ENCODE results near the gene TRNT1. TPM values are rescaled to one million over a fixed set of nuclear protein-coding genes. Genes with fewer than 3 reads are reported as not detected.
A peak's percentile ranks its signal among the peaks of the same experiment; 100 is the strongest.

The TRNT1 gene
- total and polyA plus RNA-seq, 2 experiments from 2014 or later, result 33.9 to 36.4 TPM

DNA sequence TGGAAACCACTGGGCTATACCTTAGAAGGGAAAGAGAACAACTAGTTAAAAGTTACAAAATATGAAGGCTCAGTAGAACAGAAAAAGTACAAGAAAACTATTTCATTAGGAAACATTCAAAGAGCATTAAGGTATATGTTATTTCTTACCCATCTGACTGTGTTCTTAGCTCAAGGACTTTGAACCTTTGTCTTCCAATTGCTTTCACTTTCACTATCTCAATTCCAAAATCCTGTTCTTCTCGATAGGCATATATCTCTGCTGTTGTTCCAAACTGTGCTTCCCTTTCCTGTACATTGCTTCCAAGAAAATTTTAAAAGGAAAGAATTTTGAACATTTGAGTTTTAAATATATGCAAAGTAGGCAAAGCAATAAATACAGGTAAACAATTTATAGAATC lies 45.9 kb downstream of the TRNT1 start (continued):
- TF ChIP-seq, protein P1, sequence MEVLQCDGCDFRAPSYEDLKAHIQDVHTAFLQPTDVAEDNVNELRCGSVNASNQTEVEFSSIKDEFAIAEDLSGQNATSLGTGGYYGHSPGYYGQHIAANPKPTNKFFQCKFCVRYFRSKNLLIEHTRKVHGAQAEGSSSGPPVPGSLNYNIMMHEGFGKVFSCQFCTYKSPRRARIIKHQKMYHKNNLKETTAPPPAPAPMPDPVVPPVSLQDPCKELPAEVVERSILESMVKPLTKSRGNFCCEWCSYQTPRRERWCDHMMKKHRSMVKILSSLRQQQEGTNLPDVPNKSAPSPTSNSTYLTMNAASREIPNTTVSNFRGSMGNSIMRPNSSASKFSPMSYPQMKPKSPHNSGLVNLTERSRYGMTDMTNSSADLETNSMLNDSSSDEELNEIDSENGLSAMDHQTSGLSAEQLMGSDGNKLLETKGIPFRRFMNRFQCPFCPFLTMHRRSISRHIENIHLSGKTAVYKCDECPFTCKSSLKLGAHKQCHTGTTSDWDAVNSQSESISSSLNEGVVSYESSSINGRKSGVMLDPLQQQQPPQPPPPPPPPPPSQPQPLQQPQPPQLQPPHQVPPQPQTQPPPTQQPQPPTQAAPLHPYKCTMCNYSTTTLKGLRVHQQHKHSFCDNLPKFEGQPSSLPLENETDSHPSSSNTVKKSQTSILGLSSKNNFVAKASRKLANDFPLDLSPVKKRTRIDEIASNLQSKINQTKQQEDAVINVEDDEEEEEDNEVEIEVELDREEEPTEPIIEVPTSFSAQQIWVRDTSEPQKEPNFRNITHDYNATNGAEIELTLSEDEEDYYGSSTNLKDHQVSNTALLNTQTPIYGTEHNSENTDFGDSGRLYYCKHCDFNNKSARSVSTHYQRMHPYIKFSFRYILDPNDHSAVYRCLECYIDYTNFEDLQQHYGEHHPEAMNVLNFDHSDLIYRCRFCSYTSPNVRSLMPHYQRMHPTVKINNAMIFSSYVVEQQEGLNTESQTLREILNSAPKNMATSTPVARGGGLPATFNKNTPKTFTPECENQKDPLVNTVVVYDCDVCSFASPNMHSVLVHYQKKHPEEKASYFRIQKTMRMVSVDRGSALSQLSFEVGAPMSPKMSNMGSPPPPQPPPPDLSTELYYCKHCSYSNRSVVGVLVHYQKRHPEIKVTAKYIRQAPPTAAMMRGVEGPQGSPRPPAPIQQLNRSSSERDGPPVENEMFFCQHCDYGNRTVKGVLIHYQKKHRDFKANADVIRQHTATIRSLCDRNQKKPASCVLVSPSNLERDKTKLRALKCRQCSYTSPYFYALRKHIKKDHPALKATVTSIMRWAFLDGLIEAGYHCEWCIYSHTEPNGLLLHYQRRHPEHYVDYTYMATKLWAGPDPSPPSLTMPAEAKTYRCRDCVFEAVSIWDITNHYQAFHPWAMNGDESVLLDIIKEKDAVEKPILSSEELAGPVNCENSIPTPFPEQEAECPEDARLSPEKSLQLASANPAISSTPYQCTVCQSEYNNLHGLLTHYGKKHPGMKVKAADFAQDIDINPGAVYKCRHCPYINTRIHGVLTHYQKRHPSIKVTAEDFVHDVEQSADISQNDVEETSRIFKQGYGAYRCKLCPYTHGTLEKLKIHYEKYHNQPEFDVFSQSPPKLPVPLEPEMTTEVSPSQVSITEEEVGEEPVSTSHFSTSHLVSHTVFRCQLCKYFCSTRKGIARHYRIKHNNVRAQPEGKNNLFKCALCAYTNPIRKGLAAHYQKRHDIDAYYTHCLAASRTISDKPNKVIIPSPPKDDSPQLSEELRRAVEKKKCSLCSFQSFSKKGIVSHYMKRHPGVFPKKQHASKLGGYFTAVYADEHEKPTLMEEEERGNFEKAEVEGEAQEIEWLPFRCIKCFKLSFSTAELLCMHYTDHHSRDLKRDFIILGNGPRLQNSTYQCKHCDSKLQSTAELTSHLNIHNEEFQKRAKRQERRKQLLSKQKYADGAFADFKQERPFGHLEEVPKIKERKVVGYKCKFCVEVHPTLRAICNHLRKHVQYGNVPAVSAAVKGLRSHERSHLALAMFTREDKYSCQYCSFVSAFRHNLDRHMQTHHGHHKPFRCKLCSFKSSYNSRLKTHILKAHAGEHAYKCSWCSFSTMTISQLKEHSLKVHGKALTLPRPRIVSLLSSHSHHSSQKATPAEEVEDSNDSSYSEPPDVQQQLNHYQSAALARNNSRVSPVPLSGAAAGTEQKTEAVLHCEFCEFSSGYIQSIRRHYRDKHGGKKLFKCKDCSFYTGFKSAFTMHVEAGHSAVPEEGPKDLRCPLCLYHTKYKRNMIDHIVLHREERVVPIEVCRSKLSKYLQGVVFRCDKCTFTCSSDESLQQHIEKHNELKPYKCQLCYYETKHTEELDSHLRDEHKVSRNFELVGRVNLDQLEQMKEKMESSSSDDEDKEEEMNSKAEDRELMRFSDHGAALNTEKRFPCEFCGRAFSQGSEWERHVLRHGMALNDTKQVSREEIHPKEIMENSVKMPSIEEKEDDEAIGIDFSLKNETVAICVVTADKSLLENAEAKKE (CRISPR knock-in tag; IDR thresholded peaks at IDR 0.05), result no peak
- TF ChIP-seq, protein P2, sequence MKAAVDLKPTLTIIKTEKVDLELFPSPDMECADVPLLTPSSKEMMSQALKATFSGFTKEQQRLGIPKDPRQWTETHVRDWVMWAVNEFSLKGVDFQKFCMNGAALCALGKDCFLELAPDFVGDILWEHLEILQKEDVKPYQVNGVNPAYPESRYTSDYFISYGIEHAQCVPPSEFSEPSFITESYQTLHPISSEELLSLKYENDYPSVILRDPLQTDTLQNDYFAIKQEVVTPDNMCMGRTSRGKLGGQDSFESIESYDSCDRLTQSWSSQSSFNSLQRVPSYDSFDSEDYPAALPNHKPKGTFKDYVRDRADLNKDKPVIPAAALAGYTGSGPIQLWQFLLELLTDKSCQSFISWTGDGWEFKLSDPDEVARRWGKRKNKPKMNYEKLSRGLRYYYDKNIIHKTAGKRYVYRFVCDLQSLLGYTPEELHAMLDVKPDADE (IDR thresholded peaks at IDR 0.05), result no peak
- no peak for TF ChIP-seq JUNB (IDR thresholded peaks at IDR 0.05; ENCODE audit: unreplicated experiment)

DNA sequence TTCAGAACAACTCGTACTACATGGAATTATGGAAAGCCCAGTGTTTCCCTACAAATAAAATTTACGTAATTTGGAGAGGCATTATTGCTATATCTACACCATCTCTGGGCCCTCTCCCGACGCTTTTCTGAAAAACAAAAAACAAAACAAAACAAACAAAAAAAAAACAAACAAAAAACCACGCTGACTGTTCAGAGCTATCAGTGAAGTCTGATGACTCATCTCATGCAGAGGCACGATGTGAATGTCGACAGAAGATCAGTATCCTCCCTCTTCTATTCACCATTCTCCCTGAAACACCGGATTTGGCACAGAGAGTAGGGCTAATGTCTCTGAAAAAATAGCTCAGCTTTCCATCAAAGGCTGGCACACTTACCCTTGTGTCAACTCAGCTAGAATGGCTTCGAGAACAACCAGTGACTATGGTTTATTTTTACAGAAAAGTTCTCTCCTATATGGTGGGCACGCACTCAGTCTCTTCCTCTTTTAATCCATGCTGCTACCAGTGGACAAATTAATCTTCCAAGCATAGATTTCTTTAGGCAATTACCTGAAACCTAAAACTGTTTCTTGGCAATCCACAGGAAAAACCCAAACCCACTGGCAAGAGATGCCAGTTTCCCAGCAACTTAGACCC lies 51.2 kb downstream of the TRNT1 start:
- DNase-seq (ENCODE audit: low spot score), result no peak
- Histone ChIP-seq H3K27me3 (ENCODE audit: insufficient read depth) (no peaks in the 10 kb centered on the region), H3K4me2 (peak overlapping the region; percentile 86), H3K9me2 (ENCODE audit: insufficient read depth) (no peaks in the 10 kb centered on the region), H3F3A (replicated peaks; ENCODE audit: low read depth) (no peaks in the 10 kb centered on the region), H3K79me2 (replicated peaks; ENCODE audit: insufficient read depth) (peaks cover 42% of the 10 kb centered on the region), H3K27ac (ENCODE audit: low read depth) (no peak overlapping the region), H3K4me3 (peak overlapping the region; percentile 81), H4K20me1 (replicated peaks; ENCODE audit: insufficient read depth) (peaks cover 7% of the 10 kb centered on the region), H3K36me3 (ENCODE audit: insufficient read depth) (peaks cover 11% of the 10 kb centered on the region), H2AFZ (no peak overlapping the region), H3K4me1 (ENCODE audit: insufficient read depth) (peaks cover 7% of the 10 kb centered on the region; the same call in 1 of the 2 replicates)
- H3K36me3 Mint-ChIP-seq (ENCODE audit: low read depth), result peaks cover 17% of the 10 kb centered on the region
- H3K27ac Mint-ChIP-seq, result no peak overlapping the region
- H3K9me3 Mint-ChIP-seq, result peaks cover 5% of the 10 kb centered on the region
- peak overlapping the region; percentile 96 for H3K4me3 Mint-ChIP-seq
- H3K27me3 Mint-ChIP-seq (ENCODE audit: insufficient read depth, low read depth, poor library complexity), result peaks cover 2% of the 10 kb centered on the region
- H3K4me1 Mint-ChIP-seq, result peaks cover 9% of the 10 kb centered on the region
- ATAC-seq, result no peak
- no peak for TF ChIP-seq JUNB (IDR thresholded peaks at IDR 0.05; ENCODE audit: unreplicated experiment)
- no peak for TF ChIP-seq EZH2phosphoT487 (IDR thresholded peaks at IDR 0.05; ENCODE audit: unreplicated experiment)
- TF ChIP-seq POLR2AphosphoS5 (IDR thresholded peaks at IDR 0.05; ENCODE audit: low read depth), result no peak
- TF ChIP-seq, protein P2 (IDR thresholded peaks at IDR 0.05), result no peak
- TF ChIP-seq, protein P3, sequence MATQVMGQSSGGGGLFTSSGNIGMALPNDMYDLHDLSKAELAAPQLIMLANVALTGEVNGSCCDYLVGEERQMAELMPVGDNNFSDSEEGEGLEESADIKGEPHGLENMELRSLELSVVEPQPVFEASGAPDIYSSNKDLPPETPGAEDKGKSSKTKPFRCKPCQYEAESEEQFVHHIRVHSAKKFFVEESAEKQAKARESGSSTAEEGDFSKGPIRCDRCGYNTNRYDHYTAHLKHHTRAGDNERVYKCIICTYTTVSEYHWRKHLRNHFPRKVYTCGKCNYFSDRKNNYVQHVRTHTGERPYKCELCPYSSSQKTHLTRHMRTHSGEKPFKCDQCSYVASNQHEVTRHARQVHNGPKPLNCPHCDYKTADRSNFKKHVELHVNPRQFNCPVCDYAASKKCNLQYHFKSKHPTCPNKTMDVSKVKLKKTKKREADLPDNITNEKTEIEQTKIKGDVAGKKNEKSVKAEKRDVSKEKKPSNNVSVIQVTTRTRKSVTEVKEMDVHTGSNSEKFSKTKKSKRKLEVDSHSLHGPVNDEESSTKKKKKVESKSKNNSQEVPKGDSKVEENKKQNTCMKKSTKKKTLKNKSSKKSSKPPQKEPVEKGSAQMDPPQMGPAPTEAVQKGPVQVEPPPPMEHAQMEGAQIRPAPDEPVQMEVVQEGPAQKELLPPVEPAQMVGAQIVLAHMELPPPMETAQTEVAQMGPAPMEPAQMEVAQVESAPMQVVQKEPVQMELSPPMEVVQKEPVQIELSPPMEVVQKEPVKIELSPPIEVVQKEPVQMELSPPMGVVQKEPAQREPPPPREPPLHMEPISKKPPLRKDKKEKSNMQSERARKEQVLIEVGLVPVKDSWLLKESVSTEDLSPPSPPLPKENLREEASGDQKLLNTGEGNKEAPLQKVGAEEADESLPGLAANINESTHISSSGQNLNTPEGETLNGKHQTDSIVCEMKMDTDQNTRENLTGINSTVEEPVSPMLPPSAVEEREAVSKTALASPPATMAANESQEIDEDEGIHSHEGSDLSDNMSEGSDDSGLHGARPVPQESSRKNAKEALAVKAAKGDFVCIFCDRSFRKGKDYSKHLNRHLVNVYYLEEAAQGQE (IDR thresholded peaks at IDR 0.05; ENCODE audit: unreplicated experiment), result no peak
